HG02571 (cell line): ENCODE results near the gene CENPX.

ENCODE experiments used
- ATAC-seq: cut with Tn5 transposase; IDR thresholded peaks from one replicate; pipeline ENCODE4 v1.9.1; 2021; ENCODE audit warnings: mild to moderate bottlenecking, moderate library complexity; ENCODE audit not compliant: unreplicated experiment

The CENPX gene

GRCh38 chr17:82055023-82055964 is 32.6 kb upstream of the CENPX start:
- no peak for ATAC-seq

GRCh38 chr17:82054351-82055022 is 31.8 kb upstream of the CENPX start:
- ATAC-seq: no peak

- no peak for ATAC-seq
Observed at GRCh38 chr17:82053556-82054263, 31.0 kb upstream of the CENPX start.

GRCh38 chr17:82053130-82053529 is 30.5 kb upstream of the CENPX start:
- ATAC-seq: no peak

GRCh38 chr17:82052638-82053059 is 30.0 kb upstream of the CENPX start:
- no peak for ATAC-seq

- ATAC-seq: no peak
Observed at GRCh38 chr17:82051776-82052637, 29.3 kb upstream of the CENPX start, which contains the start of the genes GPS1 and RFNG. Gene GPS1 (plus strand): TSS chr17:82051898. CDS start chr17:82051932, 34 bp downstream. Gene RFNG (minus strand): TSS chr17:82051811. CDS start chr17:82051766, 45 bp downstream.

GRCh38 chr17:82050761-82051641 is 28.3 kb upstream of the CENPX start:
- no peak for ATAC-seq

GRCh38 chr17:82050152-82050760 is 27.6 kb upstream of the CENPX start:
- ATAC-seq: no peak

GRCh38 chr17:82049521-82049971 is 26.9 kb upstream of the CENPX start:
- ATAC-seq: no peak

GRCh38 chr17:82049106-82049505 is 26.4 kb upstream of the CENPX start:
- no peak for ATAC-seq

- no peak for ATAC-seq
Observed at GRCh38 chr17:82048571-82048971, 25.9 kb upstream of the CENPX start.

GRCh38 chr17:82047914-82048570 is 25.4 kb upstream of the CENPX start:
- ATAC-seq: no peak

- ATAC-seq: no peak
Observed at GRCh38 chr17:82047379-82047778, 24.7 kb upstream of the CENPX start.

- no peak for ATAC-seq
Observed at GRCh38 chr17:82046903-82047302, 24.2 kb upstream of the CENPX start.

- ATAC-seq: no peak
Observed at GRCh38 chr17:82045936-82046484, 23.3 kb upstream of the CENPX start.

GRCh38 chr17:82043507-82043906 is 20.8 kb upstream of the CENPX start:
- ATAC-seq: no peak

GRCh38 chr17:82042649-82043048 is 20.0 kb upstream of the CENPX start:
- ATAC-seq: no peak
